WERI-Rb-1 (cell line): ENCODE results near the gene GALNT15.

Experiments
- DNase-seq: peaks from one replicate; pipeline ENCODE4 v3.0.0-alpha.2; 2020
- H3K27ac ChIP-seq: fragments of 250-450 bp; sonication (Bioruptor Pico); 2 replicates; pipeline ENCODE4 v1.5.1; 2020; ENCODE audit warnings: mild to moderate bottlenecking, moderate library complexity
- H3K27me3 ChIP-seq: fragments of 250-450 bp; sonication (Bioruptor Pico); 2 replicates; pipeline ENCODE4 v1.5.1; 2021; ENCODE audit warnings: mild to moderate bottlenecking, low read depth, moderate library complexity; ENCODE audit not compliant: insufficient read depth, severe bottlenecking
- H3K36me3 ChIP-seq: fragments of 250-450 bp; sonication (Bioruptor Pico); 2 replicates; pipeline ENCODE4 v1.5.1; 2020; ENCODE audit warnings: mild to moderate bottlenecking, moderate library complexity
- H3K4me3 ChIP-seq: 2 replicates; pipeline ENCODE4 v1.5.1; 2011; ENCODE audit warnings: low read depth, mild to moderate bottlenecking, control low read depth, low read length
- H3K9me3 ChIP-seq: fragments of 250-450 bp; sonication (Bioruptor Pico); 2 replicates; pipeline ENCODE4 v1.5.1; 2021; ENCODE audit warnings: mild to moderate bottlenecking, moderate library complexity; ENCODE audit not compliant: severe bottlenecking
- TF ChIP-seq, protein P1 (sequence below): IDR thresholded peaks from 2 replicates; pipeline ENCODE4 v1.5.1; 2011; ENCODE audit warnings: low read depth, mild to moderate bottlenecking, control low read depth, inconsistent platforms, low read length

GALNT15 gene

DNA sequence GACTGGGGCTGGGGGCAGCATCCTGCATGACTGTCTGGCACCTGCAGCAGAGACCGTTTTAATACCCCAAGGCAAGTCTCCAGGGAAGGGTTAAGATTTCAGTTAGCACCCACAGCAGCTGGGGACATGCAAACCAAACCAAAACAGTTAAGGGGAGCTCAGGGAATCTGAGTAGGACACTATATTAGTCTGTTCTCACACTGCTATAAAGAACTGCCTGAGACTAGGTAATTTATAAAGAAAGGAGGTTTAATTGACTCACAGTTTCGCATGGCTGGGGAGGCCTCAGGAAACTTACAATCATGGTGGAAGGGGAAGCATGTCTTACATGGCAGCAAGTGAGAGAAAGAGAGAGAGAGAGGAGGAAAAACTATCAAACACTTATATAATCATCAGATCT, 25.3 kb downstream of the GALNT15 start:
- H3K27ac ChIP-seq, result no peak overlapping the region

DNA sequence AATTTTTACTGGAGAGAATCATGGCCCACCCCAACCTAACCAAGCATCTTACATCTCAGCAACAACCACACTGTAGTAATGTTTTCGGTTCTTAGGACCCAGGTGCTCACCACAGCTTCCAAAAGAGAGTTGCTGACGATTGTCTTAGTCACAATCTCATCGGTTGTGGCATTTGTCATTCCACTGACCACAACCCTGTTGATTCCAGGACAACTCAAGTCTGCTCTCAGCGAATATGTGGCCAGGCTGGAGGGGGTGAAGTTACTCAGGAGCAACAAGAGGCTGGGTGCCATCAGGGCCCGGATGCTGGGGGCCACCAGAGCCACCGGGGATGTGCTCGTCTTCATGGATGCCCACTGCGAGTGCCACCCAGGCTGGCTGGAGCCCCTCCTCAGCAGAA, 25.9 kb downstream of the GALNT15 start:
- Histone ChIP-seq H3K4me3 (no peak overlapping the region), H3K9me3 (no peaks in the 10 kb centered on the region), H3K36me3 (no peaks in the 10 kb centered on the region), H3K27me3 (no peaks in the 10 kb centered on the region), H3K27ac (no peak overlapping the region)
- DNase-seq, result no peak
- TF ChIP-seq, protein P1, sequence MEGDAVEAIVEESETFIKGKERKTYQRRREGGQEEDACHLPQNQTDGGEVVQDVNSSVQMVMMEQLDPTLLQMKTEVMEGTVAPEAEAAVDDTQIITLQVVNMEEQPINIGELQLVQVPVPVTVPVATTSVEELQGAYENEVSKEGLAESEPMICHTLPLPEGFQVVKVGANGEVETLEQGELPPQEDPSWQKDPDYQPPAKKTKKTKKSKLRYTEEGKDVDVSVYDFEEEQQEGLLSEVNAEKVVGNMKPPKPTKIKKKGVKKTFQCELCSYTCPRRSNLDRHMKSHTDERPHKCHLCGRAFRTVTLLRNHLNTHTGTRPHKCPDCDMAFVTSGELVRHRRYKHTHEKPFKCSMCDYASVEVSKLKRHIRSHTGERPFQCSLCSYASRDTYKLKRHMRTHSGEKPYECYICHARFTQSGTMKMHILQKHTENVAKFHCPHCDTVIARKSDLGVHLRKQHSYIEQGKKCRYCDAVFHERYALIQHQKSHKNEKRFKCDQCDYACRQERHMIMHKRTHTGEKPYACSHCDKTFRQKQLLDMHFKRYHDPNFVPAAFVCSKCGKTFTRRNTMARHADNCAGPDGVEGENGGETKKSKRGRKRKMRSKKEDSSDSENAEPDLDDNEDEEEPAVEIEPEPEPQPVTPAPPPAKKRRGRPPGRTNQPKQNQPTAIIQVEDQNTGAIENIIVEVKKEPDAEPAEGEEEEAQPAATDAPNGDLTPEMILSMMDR, result no peak

More for the DNA sequence above, 25.3 kb downstream of the GALNT15 start:
- DNase-seq, result no peak
- Histone ChIP-seq H3K36me3 (no peaks in the 10 kb centered on the region), H3K27me3 (no peaks in the 10 kb centered on the region), H3K9me3 (no peaks in the 10 kb centered on the region), H3K4me3 (no peak overlapping the region)
- TF ChIP-seq, protein P1, result no peak

DNA sequence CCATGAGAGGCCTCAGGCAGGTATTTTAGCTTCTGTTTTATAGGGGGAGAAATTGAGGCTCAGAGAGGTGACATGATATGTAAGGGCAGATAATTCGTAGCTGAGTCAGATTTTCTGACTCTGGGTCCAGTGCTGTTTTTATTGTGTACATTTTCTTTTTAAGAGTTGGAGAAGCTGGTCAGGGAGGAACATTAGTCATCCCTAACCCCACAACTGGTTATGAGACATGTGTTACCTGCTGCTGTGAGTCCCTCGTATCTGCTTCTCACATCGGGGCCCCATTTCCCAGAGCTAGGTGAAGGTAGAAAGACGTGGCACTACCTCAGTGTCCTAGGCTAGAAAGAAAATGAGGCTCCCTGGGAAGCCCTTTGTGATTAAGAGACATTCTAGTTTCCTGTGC, 28.6 kb downstream of the GALNT15 start:
- TF ChIP-seq, protein P1, result no peak
- DNase-seq, result no peak

DNA sequence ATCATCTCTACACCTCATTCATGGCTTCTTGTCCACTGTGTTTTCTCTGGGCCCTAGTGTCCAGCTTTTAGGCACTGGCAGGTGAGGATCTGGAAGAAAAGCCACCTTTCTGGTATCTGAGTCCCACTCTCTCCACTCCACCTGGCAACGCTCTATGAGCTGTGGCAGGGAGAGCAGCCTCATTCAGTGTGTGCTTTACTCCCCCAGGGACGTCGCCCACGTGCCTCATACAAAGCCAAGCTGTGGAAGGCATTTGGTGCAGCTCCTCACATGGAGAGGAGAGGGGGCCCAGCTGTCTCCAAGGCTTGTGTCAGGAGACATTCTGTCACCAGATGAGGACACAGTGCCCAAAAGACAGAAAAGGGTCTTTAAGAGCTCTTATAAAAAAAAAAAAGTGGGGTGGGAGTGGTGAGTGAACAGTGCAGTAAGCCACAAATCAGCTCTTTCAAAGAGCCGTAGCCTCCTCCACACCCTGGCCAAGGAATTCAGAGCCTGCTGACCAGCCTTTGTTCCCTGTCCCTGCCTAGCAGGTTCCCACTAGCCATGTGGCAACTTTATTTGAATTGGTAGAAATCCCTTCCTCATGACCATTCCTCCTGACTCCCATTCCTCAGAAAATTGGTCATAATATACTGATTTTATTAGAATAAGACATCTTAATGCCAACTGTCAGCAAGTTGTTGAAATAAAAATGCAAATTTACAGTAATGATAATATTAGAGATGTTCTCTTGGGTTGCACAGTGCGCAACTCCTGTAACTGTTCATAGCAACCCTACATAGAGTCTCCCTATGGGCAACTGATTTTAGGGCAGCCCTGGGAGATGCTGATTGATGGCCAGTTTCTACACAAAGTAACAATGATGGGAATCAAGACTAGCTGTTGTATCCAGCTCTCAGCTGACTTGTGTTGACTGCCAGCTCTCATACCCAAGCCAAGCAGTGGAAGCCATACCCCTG, 29.5 kb downstream of the GALNT15 start:
- Histone ChIP-seq H3K9me3 (no peaks in the 10 kb centered on the region), H3K27me3 (no peaks in the 10 kb centered on the region), H3K4me3 (no peak overlapping the region), H3K27ac (no peak overlapping the region), H3K36me3 (no peaks in the 10 kb centered on the region)
- TF ChIP-seq, protein P1, result no peak
- no peak for DNase-seq

More for the DNA sequence above, 28.6 kb downstream of the GALNT15 start:
- Histone ChIP-seq H3K4me3 (no peak overlapping the region), H3K27me3 (no peaks in the 10 kb centered on the region), H3K27ac (no peak overlapping the region), H3K36me3 (no peaks in the 10 kb centered on the region), H3K9me3 (no peaks in the 10 kb centered on the region)

DNA sequence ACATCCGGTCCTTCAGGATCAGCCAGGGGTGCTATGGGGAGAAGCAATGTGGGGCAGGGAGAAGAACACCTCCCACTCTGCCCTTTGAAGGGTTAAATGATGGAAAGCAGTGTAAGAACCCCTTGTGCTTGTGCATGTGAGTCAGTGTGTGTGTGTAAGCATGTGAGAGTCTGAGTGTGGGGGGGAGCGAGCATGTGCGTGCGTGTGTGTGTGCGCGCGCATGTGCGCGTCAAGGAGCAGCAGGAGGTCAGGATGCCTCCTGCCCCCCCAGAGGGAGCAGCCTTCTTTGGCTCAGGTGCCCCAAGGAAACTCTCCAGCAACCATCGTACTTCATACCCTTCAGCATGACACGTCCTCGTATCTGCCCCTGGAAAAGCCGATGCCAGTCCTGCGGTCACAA, 30.3 kb downstream of the GALNT15 start:
- no peaks in the 10 kb centered on the region for H3K36me3 ChIP-seq
- TF ChIP-seq, protein P1, result no peak
- H3K27ac ChIP-seq, result no peak overlapping the region
- no peak overlapping the region for H3K4me3 ChIP-seq
- H3K9me3 ChIP-seq, result no peaks in the 10 kb centered on the region
- no peak for DNase-seq
- H3K27me3 ChIP-seq, result no peaks in the 10 kb centered on the region
